SK-MEL-5 (cell line): ENCODE results near the gene DDX41. TPM values are rescaled to one million over a fixed set of nuclear protein-coding genes. Genes with fewer than 3 reads are reported as not detected.
"Not testable (repeated sequence)": the region's sequence is repeated elsewhere in the genome, so short reads cannot be mapped to it uniquely, and the experiment has no call there.

Experiments
- DNase-seq: peaks from one replicate; pipeline ENCODE4 v3.0.0-alpha.2; 2016; ENCODE audit warnings: low read depth, low spot score
- in situ Hi-C: cut with HindIII; loops from 2 replicates; pipeline ENCODE4 v1.10.0; 2016; ENCODE audit warnings: low sequenced_read_pairs, high pct_unique_total_duplicates, low pct_unique_long_range_greater_than_20kb
- polyA plus RNA-seq, 2 experiments: library from polyadenylated mRNA; depleted of rRNA; stranded (reverse); fragments of >200 nt; gene quantifications; 2 replicates each; pipeline ENCODE4 v1.2.3, GENCODE V29; 2015
- total RNA-seq: library from RNA; depleted of rRNA; stranded (reverse); fragments of >200 nt; shearing (Covaris generic); gene quantifications from 2 replicates; pipeline ENCODE4 v1.2.3, GENCODE V29; 2014; rRNA removed

The DDX41 gene
- 131 and 145 TPM in 2 replicates for total RNA-seq
- polyA plus RNA-seq (2015; cell fraction: cytosol; rRNA removed), result 125 TPM in 2 replicates
- 192 and 235 TPM in 2 replicates for polyA plus RNA-seq (2015; cell fraction: nucleus; rRNA removed)

GRCh38 chr5:177516601-177517568, at the start of gene DDX41:
Gene DDX41, minus strand, starts transcription at chr5:177516961. Its CDS starts 16 bp downstream, at chr5:177516945.
- DNase-seq, result peak; percentile 98
- in situ Hi-C loops, result no loop called here

- in situ Hi-C loops, result no loop called here
- DNase-seq, result no peak
Observed at GRCh38 chr5:177565046-177565445, 48.3 kb upstream of the DDX41 start.

- DNase-seq, in situ Hi-C loops: not testable (repeated sequence)
Observed at GRCh38 chr5:177559446-177559941, 42.7 kb upstream of the DDX41 start.

- DNase-seq, result no peak
- in situ Hi-C loops, result no loop called here
Observed at GRCh38 chr5:177557796-177558195, 41.0 kb upstream of the DDX41 start.

GRCh38 chr5:177557041-177557647, 40.4 kb upstream of the DDX41 start:
- DNase-seq, result no peak
- in situ Hi-C loops, result no loop called here

- no peak for DNase-seq
- in situ Hi-C loops, result no loop called here
Observed at GRCh38 chr5:177555665-177556064, 38.9 kb upstream of the DDX41 start.

GRCh38 chr5:177555228-177555627, 38.5 kb upstream of the DDX41 start:
- in situ Hi-C loops, result no loop called here
- DNase-seq, result no peak

- in situ Hi-C loops, result no loop called here
Observed at GRCh38 chr5:177554474-177555111, 37.8 kb upstream of the DDX41 start, which contains the start of gene FAM193B. Gene FAM193B, minus strand, starts transcription at chr5:177554563. Its CDS starts 105 bp downstream, at chr5:177554458.

GRCh38 chr5:177553671-177554429, 37.1 kb upstream of the DDX41 start:
- no peak for DNase-seq
- in situ Hi-C loops, result no loop called here

More at GRCh38 chr5:177554474-177555111, 37.8 kb upstream of the DDX41 start, which contains the start of gene FAM193B:
- peak; percentile 90 for DNase-seq

- in situ Hi-C loops, result no loop called here
- DNase-seq, result no peak
Observed at GRCh38 chr5:177552839-177553455, 36.2 kb upstream of the DDX41 start.

- in situ Hi-C loops, result no loop called here
- no peak for DNase-seq
Observed at GRCh38 chr5:177550122-177550521, 33.4 kb upstream of the DDX41 start.

GRCh38 chr5:177548495-177548894, 31.7 kb upstream of the DDX41 start:
- no peak for DNase-seq
- in situ Hi-C loops, result no loop called here

- in situ Hi-C loops, result no loop called here
- no peak for DNase-seq
Observed at GRCh38 chr5:177547736-177548135, 31.0 kb upstream of the DDX41 start.

- DNase-seq, result peak; percentile 79
- in situ Hi-C loops, result no loop called here
Observed at GRCh38 chr5:177546258-177546741, 29.5 kb upstream of the DDX41 start.

GRCh38 chr5:177545487-177546257, 28.9 kb upstream of the DDX41 start:
- in situ Hi-C loops, result no loop called here
- DNase-seq, result peak; percentile 81
